ENCODE results near the gene ME3.
A peak's percentile ranks its signal among the peaks of the same experiment; 100 is the strongest.

Gene ME3

GRCh38 chr11:86692317-86692716 is 19.9 kb upstream of the ME3 start:
- no peak for DNase-seq

- DNase-seq = no peak
Observed at GRCh38 chr11:86688398-86689179, 16.2 kb upstream of the ME3 start.

- no peak for DNase-seq
Observed at GRCh38 chr11:86687185-86687778, 14.9 kb upstream of the ME3 start.

- DNase-seq = no peak
Observed at GRCh38 chr11:86686531-86686930, 14.1 kb upstream of the ME3 start.

GRCh38 chr11:86681483-86681756 is 9.0 kb upstream of the ME3 start:
- no peak for DNase-seq

- no peak for DNase-seq
Observed at GRCh38 chr11:86680716-86681482, 8.5 kb upstream of the ME3 start.

GRCh38 chr11:86678823-86679222 is 6.4 kb upstream of the ME3 start:
- DNase-seq = peak in 1 of 3 experiments; percentile 28

- DNase-seq = peak in 1 of 3 experiments; percentile 28
Observed at GRCh38 chr11:86678296-86678695, 5.9 kb upstream of the ME3 start.

- DNase-seq = peak in 2 of 3 experiments; percentile 38 to 55
Observed at GRCh38 chr11:86676533-86677154, 4.2 kb upstream of the ME3 start.

GRCh38 chr11:86676010-86676409 is 3.6 kb upstream of the ME3 start:
- peak in 1 of 3 experiments; percentile 55 for DNase-seq

GRCh38 chr11:86675017-86675416 is 2.6 kb upstream of the ME3 start:
- DNase-seq = no peak

- DNase-seq = peak in 1 of 3 experiments; percentile 26
Observed at GRCh38 chr11:86673872-86674750, 1.7 kb upstream of the ME3 start.

- DNase-seq = peak in 2 of 3 experiments; percentile 27 to 51
Observed at GRCh38 chr11:86673055-86673843, 833 bp upstream of the ME3 start.

GRCh38 chr11:86671531-86672006 is 847 bp downstream of the ME3 start:
- peak in 1 of 3 experiments; percentile 40 for DNase-seq

- DNase-seq = peak in 1 of 3 experiments; percentile 58
Observed at GRCh38 chr11:86670911-86671310, 1.5 kb downstream of the ME3 start.

- DNase-seq = no peak
Observed at GRCh38 chr11:86670181-86670580, 2.2 kb downstream of the ME3 start.

- DNase-seq = peak in 1 of 3 experiments; percentile 28
Observed at GRCh38 chr11:86669424-86669823, 3.0 kb downstream of the ME3 start.

- no peak for DNase-seq
Observed at GRCh38 chr11:86668929-86669328, 3.5 kb downstream of the ME3 start.

- no peak for DNase-seq
Observed at GRCh38 chr11:86666193-86666592, 6.2 kb downstream of the ME3 start.

- DNase-seq = peak in 1 of 3 experiments; percentile 22
Observed at GRCh38 chr11:86664930-86665329, 7.5 kb downstream of the ME3 start.

- no peak for DNase-seq
Observed at GRCh38 chr11:86663761-86664160, 8.7 kb downstream of the ME3 start.

All from NCI-H1417 (cell line).